Thoracic aorta (tissue), 2 donors: Measurements from ENCODE around the gene NEDD9. TPM values are rescaled to one million over a fixed set of nuclear protein-coding genes. Genes with fewer than 3 reads are reported as not detected.

ENCODE experiments used
- ATAC-seq: fragments of 150-250 bp; one replicate; pipeline ENCODE4 v1.8.0; 2017; ENCODE audit warnings: low read depth; ENCODE audit not compliant: insufficient number of reproducible peaks, low FRiP score
- DNase-seq: peaks from one replicate; pipeline ENCODE4 v3.0.0-alpha.2; 2020; ENCODE audit warnings: low spot score
- H3K27ac ChIP-seq, 2 donors: fragments of 200-600 bp; sonication (generic); 1 replicate in 1 of 2; 2 replicates in 1 of 2; pipeline ENCODE4 v1.5.1; 2016; ENCODE audit warnings: mild to moderate bottlenecking in 2 of 2, moderate library complexity in 2 of 2
- H3K27me3 ChIP-seq: fragments of 200-600 bp; sonication (generic); replicated peaks from 2 replicates; pipeline ENCODE4 v1.6.0; 2016; ENCODE audit warnings: mild to moderate bottlenecking; ENCODE audit not compliant: insufficient read depth
- H3K36me3 ChIP-seq: fragments of 200-600 bp; sonication (generic); one replicate; pipeline ENCODE4 v1.5.1; 2016
- H3K4me1 ChIP-seq, 2 donors: fragments of 200-600 bp; sonication (generic); 1 replicate in 1 of 2; 2 replicates in 1 of 2; pipeline versions ENCODE4 v1.5.1 to v1.6.0; 2016; ENCODE audit warnings: low read depth in 2 of 2, mild to moderate bottlenecking in 1 of 2; ENCODE audit not compliant: control insufficient read depth in 1 of 2
- H3K4me3 ChIP-seq: fragments of 200-600 bp; sonication (generic); 2 replicates; pipeline ENCODE4 v1.5.1; 2016; ENCODE audit warnings: mild to moderate bottlenecking
- H3K9me3 ChIP-seq: fragments of 200-600 bp; sonication (generic); 2 replicates; pipeline ENCODE4 v1.5.1; 2016
- total RNA-seq, 2 donors: library from RNA; depleted of rRNA; stranded (reverse); fragments of >200 nt; gene quantifications; one replicate each; pipeline versions ENCODE4 v1.1.0 to v1.2.3, GENCODE V29; 2016
- TF ChIP-seq, protein P1 (sequence below): fragments of 200-600 bp; sonication (generic); IDR thresholded peaks from one replicate; pipeline ENCODE4 v1.5.1; 2019; ENCODE audit warnings: antibody characterized with exemption

NEDD9 gene, protein sequence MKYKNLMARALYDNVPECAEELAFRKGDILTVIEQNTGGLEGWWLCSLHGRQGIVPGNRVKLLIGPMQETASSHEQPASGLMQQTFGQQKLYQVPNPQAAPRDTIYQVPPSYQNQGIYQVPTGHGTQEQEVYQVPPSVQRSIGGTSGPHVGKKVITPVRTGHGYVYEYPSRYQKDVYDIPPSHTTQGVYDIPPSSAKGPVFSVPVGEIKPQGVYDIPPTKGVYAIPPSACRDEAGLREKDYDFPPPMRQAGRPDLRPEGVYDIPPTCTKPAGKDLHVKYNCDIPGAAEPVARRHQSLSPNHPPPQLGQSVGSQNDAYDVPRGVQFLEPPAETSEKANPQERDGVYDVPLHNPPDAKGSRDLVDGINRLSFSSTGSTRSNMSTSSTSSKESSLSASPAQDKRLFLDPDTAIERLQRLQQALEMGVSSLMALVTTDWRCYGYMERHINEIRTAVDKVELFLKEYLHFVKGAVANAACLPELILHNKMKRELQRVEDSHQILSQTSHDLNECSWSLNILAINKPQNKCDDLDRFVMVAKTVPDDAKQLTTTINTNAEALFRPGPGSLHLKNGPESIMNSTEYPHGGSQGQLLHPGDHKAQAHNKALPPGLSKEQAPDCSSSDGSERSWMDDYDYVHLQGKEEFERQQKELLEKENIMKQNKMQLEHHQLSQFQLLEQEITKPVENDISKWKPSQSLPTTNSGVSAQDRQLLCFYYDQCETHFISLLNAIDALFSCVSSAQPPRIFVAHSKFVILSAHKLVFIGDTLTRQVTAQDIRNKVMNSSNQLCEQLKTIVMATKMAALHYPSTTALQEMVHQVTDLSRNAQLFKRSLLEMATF
- total RNA-seq: 100 to 1,000 TPM; 122 to 181 TPM

DNA sequence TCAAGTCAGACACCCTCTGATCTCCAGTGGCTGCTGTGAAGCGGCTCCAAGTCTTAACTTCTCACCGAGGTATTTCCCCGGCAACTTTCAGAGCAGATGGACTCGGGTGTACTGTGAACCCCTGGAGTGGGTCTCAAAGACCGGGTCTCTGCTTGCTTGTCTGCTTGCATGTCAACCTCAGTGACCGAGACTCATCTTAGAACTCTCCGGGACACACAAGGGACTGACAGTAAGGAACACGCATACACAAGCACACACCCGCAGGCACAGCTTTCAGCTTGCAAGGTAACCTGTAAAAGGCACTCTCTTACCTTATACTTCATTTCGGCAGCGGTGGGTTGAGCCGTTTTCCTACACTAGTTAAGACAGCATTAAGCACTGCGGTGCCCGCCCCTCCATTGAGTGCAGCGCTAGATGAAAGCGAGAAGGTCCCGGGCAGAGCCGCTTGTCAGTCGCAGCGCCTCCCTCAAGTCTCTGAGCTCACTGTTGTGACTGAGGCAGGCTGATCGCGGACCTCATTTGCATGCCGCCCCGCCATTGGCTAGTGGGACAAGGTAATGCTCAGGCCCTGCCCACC lies at the start of gene NEDD9:
TSS of gene NEDD9 (minus strand) at position 476 of the 577 bp plus-strand sequence. CDS start at position 323, 153 bp downstream.
- Histone ChIP-seq H3K36me3 (no peaks in the 10 kb centered on the region), H3K4me3 (peak within 1 kb of the TSS; percentile 93), H3K4me1 (peaks cover 15 to 32% of the 10 kb centered on the region in 2 donors), H3K27ac (peak within 1 kb of the TSS; percentile 88 to 97), H3K9me3 (no peaks in the 10 kb centered on the region), H3K27me3 (no peaks in the 10 kb centered on the region)
- peak; percentile 64 for ATAC-seq
- peak; percentile 90 for DNase-seq
- TF ChIP-seq, protein P1, sequence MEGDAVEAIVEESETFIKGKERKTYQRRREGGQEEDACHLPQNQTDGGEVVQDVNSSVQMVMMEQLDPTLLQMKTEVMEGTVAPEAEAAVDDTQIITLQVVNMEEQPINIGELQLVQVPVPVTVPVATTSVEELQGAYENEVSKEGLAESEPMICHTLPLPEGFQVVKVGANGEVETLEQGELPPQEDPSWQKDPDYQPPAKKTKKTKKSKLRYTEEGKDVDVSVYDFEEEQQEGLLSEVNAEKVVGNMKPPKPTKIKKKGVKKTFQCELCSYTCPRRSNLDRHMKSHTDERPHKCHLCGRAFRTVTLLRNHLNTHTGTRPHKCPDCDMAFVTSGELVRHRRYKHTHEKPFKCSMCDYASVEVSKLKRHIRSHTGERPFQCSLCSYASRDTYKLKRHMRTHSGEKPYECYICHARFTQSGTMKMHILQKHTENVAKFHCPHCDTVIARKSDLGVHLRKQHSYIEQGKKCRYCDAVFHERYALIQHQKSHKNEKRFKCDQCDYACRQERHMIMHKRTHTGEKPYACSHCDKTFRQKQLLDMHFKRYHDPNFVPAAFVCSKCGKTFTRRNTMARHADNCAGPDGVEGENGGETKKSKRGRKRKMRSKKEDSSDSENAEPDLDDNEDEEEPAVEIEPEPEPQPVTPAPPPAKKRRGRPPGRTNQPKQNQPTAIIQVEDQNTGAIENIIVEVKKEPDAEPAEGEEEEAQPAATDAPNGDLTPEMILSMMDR: no peak

DNA sequence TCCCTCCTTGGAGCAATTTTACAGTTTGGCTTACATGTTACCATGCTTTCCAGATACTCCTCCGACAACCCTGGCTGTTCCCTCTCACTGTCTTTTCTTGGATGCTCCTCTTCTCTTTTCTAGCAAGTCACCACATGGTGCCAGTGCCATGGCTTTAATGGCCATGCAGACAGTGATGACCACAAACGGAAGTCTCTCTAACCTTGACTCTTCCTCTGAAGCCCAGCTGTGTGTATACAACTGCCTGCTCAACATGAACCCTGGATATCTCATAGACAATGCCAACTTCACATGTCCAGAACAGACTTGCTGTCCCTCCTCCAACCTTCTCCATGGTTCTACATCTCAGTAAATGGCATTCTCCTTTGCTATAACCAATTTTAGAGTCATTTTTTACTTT lies 49.8 kb upstream of the NEDD9 start:
- no peak for ATAC-seq
- TF ChIP-seq, protein P1: no peak
- Histone ChIP-seq H3K36me3 (no peaks in the 10 kb centered on the region), H3K27me3 (no peaks in the 10 kb centered on the region), H3K9me3 (peaks cover 2% of the 10 kb centered on the region), H3K27ac (no peak overlapping the region), H3K4me1 (peaks cover 13 to 26% of the 10 kb centered on the region in 2 donors), H3K4me3 (no peak overlapping the region)
- no peak for DNase-seq

DNA sequence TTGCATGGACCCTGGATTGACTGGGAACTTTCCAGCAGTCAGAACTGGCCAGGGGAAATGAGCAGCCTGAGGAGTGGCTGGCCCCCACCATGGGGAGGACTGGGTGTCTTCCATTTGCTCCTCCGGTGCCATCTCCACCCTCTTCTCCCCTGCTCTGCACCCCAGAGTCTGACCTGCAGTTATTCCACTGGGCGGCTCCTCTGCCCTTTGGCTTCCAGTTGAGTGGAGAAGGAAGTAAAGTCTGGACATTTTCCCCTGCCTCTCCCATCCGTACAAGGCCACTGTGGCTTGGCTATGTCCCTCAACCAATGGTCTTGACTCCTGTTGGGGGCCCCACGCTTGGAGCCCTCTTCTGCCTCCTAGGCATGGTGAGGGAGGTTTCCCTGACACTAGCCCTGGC lies 47.9 kb upstream of the NEDD9 start:
- peaks cover 16 to 38% of the 10 kb centered on the region in 2 donors for H3K4me1 ChIP-seq
- no peak overlapping the region for H3K27ac ChIP-seq
- no peaks in the 10 kb centered on the region for H3K36me3 ChIP-seq
- TF ChIP-seq, protein P1: no peak
- H3K27me3 ChIP-seq: no peaks in the 10 kb centered on the region
- H3K9me3 ChIP-seq: no peaks in the 10 kb centered on the region
- H3K4me3 ChIP-seq: no peak overlapping the region
- no peak for DNase-seq
- ATAC-seq: no peak

GRCh38 chr6:11279284-11279689 lies 46.8 kb upstream of the NEDD9 start:
- Histone ChIP-seq H3K27ac (peak overlapping the region; percentile 39 to 56), H3K36me3 (no peaks in the 10 kb centered on the region), H3K9me3 (no peaks in the 10 kb centered on the region), H3K4me1 (peaks cover 16 to 38% of the 10 kb centered on the region in 2 donors), H3K4me3 (peak overlapping the region; percentile 19), H3K27me3 (no peaks in the 10 kb centered on the region)
- ATAC-seq (no peak), DNase-seq (peak; percentile 47)
- TF ChIP-seq, protein P1: no peak

GRCh38 chr6:11278207-11278559 lies 45.7 kb upstream of the NEDD9 start:
- ATAC-seq: no peak
- Histone ChIP-seq H3K27me3 (no peaks in the 10 kb centered on the region), H3K27ac (peak overlapping the region; percentile 39 to 56)

More at GRCh38 chr6:11278207-11278559, 45.7 kb upstream of the NEDD9 start:
- no peak for DNase-seq
- no peaks in the 10 kb centered on the region for H3K36me3 ChIP-seq
- no peak overlapping the region for H3K4me3 ChIP-seq
- peaks cover 16 to 38% of the 10 kb centered on the region in 2 donors for H3K4me1 ChIP-seq
- no peaks in the 10 kb centered on the region for H3K9me3 ChIP-seq
- TF ChIP-seq, protein P1: no peak
